Endometrial microvascular endothelial cells (primary cell): ENCODE data around the gene MTHFD1L. TPM values are rescaled to one million over a fixed set of nuclear protein-coding genes. Genes with fewer than 3 reads are reported as not detected.
"Not testable (repeated sequence)": the region's sequence is repeated elsewhere in the genome, so short reads cannot be mapped to it uniquely, and the experiment has no call there.

Experiments
- in situ Hi-C: cut with HindIII; loops from 2 replicates; pipeline ENCODE4 v1.10.0; 2017; ENCODE audit warnings: low sequenced_read_pairs, low pct_unique_long_range_greater_than_20kb; ENCODE audit errors: inconsistent ontology term
- total RNA-seq: library from RNA; depleted of rRNA; stranded (reverse); fragments of >200 nt; gene quantifications from one replicate; pipeline ENCODE4 v1.2.3, GENCODE V29; 2015; ENCODE audit errors: inconsistent ontology term

MTHFD1L gene
- total RNA-seq, 1 donor from 2014 or later = 48.4 TPM

- in situ Hi-C loops = no loop called here
These were observed 246.6 kb downstream of the MTHFD1L start for GRCh38 chr6:151112130-151112529.

DNA sequence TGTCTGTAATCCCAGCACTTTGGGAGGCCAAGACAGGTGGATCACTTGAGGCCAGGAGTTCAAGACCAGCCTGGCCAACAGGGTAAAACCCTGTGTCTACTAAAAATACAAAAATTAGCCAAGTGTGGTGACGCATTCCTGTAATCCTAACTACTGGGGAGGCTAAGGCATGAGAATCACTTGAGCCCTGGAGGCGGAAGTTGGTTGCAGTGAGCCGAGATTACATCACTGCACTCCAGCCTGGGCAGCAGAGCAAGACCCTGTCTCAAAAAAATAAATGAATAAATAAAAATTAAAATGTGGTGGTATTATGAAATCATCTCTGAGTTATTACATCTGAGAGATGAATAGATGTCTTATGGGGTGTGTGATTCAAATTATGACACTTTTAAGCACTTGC lies 247.4 kb downstream of the MTHFD1L start:
- in situ Hi-C loops = not testable (repeated sequence)

- in situ Hi-C loops = no loop called here
These were observed 248.1 kb downstream of the MTHFD1L start for GRCh38 chr6:151113641-151114040.

DNA sequence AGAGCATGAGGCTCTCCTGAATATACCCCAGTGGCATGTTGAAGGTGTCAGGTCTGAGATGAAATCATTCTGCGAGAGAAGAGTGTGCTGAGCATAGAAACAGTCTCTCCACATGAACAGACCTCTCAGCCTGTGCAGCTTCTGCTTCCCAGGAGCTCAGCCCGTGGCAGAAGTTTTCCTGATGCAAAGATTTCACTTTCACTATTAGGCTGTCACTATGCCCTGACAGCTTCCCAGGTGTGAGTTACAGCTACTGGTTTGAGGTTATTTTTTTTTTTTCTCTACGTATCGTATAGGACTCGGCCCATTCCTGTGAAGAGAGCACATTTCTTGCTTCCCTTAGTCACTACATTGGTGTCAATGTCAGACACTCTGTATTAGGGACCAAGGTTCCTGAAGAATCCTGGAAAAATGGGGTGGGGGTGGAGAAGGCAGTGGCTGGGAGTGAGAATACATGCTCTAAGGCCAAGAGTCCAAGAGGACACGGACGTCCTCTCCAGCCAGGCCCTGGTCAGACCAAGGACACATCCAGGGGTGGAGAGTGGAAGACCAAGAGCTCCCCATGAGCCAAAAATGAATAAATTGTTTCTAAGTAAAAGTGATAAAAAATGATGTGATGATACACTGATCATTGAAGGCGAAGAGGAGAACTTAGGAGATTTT lies 253.1 kb downstream of the MTHFD1L start:
- in situ Hi-C loops = no loop called here

- in situ Hi-C loops = no loop called here
These were observed 254.5 kb downstream of the MTHFD1L start for GRCh38 chr6:151119823-151120524.

DNA sequence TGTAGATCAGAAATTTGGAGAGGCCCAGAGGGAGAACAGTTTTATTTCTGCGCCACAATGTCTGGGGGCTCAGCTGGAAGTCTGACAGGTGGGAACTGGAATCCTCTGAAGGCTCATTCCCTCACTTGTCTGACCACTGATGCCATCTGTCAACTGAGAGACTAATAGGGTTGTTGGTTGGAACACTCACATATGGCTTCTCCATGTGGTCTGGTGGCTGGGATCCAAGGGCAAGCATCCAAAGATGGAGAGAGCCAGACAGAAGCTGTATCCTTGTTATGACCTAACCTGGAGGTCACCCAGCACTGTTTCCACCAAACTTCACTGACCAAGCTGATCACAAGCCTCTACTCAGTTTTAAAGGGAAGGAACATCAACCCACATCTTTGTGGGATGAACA lies 256.4 kb downstream of the MTHFD1L start:
- in situ Hi-C loops = no loop called here

- in situ Hi-C loops = not testable (repeated sequence)
These were observed 258.1 kb downstream of the MTHFD1L start for GRCh38 chr6:151123641-151124040.

- in situ Hi-C loops = not testable (repeated sequence)
These were observed 259.7 kb downstream of the MTHFD1L start for GRCh38 chr6:151125242-151125641.

GRCh38 chr6:151125651-151126416 lies 260.3 kb downstream of the MTHFD1L start:
- in situ Hi-C loops = not testable (repeated sequence)

DNA sequence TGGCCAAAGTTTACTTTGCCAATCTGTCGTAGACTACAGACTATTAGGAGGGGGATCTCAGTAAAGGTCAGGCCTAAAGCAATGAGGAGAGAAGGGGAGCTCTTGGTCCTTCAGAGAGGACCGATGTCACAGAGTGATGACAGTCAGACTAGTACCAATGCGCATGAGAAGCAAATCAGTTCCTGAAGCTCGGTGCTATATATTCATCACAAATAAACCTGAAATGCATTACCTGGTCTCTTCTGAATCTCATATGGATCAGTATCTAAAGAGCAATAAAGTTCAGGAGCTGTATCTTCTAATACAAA lies 260.9 kb downstream of the MTHFD1L start:
- in situ Hi-C loops = not testable (repeated sequence)

GRCh38 chr6:151127133-151127798 lies 261.8 kb downstream of the MTHFD1L start:
- in situ Hi-C loops = not testable (repeated sequence)

GRCh38 chr6:151128763-151129370 lies 263.4 kb downstream of the MTHFD1L start:
- in situ Hi-C loops = no loop called here

GRCh38 chr6:151130329-151130728 lies 264.8 kb downstream of the MTHFD1L start:
- in situ Hi-C loops = no loop called here

GRCh38 chr6:151131324-151132007 lies 266.0 kb downstream of the MTHFD1L start:
- in situ Hi-C loops = no loop called here

- in situ Hi-C loops = no loop called here
These were observed 270.7 kb downstream of the MTHFD1L start for GRCh38 chr6:151136141-151136755.

- in situ Hi-C loops = no loop called here
These were observed 272.0 kb downstream of the MTHFD1L start for GRCh38 chr6:151137542-151137941.

- in situ Hi-C loops = no loop called here
These were observed 274.0 kb downstream of the MTHFD1L start for GRCh38 chr6:151139524-151139923.

DNA sequence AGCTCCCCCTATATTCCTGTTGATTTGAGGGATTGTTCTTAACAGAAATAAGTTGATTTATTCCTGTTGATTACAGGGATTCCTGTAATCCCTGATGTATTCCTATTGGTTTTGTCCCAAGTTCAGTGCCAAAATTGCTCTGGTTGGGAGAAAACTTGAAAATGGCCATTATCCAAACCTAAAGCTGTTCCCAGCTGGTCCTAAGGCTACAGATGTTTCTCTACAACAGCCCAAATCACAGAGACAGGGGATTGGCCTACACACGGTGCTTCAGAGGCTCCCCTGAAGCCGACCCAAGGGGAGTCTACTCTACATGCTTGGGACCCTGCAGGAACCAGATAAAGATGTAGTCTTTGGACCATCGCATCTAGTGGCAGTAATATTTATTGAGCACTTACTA lies 275.3 kb downstream of the MTHFD1L start:
- in situ Hi-C loops = no loop called here
